CD4-positive, alpha-beta T cell treated with Interferon alpha-2 for 1 hour (primary cell): ENCODE measurements around the gene SAMD4B.
"Not testable (repeated sequence)": the region's sequence is repeated elsewhere in the genome, so short reads cannot be mapped to it uniquely, and the experiment has no call there.

Experiments
- DNase-seq, 2 donors: peaks; one replicate each; pipeline ENCODE4 v3.0.0-alpha.2; 2020 to 2022

Gene SAMD4B

DNA sequence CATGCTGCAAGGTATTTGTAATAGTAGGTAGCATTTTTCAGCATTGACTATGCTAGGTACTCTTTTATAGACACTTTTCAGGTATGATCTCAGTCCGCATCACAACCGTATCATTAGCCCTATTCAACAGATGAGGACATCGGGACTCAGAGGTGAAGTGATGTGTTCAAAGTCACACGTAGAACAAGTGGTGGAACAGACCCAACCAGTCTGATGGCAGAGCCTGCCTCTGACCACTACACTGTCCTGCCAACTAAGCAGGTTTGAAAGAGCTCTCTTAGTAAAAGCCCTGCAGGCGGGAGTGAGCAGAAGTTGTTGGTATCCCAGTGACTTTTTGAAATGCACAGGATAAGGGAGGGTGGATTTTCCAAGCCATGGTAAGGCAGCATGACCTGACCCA lies 28.5 kb downstream of the SAMD4B start:
- DNase-seq, result no peak

DNA sequence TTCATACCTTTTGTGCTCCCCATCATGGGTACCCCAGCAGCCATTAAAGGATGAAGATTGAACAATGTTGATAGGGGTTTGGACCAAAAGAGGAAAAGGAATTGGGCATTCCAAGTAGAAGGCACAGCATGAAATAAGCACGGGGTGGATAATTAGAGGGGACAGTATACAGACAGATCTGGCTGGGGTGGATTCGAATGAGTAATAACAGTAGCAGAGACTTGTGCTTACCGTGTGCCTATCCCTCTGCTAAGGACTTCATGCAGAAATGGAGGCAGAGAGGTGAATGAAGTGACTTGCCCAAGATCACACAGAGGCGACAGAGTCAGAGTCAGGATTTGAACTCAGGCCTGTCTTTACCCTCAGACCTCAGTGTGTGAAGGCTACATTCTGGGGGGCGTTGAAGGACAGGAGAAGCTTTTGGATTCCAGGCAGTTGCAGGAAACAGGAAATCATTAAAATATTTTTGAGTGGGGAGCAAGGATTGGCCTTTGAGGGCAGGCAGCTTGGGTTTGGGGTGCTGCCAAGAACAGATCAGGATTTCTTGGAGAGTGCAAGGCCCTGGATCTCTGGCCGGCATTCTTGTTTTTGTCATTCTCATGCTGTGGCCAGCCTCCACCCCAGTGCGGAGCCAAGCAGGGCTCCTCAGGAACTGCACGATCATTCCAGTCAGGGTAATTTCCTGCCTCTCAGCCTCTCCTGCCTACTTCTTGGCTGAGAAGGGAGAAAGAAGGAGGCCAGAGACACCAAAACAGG lies 30.0 kb downstream of the SAMD4B start:
- DNase-seq, result no peak

DNA sequence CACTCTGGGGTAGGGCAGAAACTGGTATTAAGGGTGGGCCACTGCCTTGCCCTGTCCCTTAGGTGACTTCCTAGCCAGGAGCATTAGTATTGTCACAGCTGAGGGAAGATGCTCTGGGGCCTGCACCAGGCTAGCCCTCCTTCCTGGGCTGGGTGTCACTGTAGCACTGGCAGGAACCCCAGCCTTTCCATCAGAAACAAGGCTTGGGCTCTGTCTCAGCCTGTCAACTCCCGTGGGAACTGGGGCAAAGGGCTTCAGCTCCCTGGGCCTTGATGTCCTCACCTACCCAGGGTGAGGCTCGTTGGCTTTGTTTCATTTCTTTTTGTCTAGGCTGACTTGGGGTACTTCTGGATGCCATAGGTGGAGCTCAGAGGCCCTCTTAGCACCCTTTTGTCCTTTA lies 30.7 kb downstream of the SAMD4B start:
- no peak for DNase-seq

DNA sequence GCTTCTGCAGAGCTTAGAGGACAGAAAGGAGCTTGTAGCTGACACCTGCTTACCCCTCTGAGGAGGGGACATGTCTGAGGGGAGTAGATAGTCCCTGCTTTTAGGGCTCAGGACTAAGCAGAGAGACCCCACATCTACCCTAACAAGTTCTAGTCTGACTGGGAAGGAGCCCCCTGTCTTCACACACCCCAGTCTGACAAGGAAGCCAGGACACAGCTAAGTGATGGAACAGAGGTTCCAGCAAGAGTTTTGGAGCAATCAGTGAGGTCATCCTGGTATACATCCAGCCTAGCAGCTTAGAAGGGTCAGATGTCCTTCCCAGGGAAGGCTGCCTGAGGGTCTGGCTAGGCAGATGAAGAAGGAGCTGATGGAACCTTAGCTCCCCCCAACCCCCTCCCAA lies 33.7 kb downstream of the SAMD4B start:
- DNase-seq, result no peak

DNA sequence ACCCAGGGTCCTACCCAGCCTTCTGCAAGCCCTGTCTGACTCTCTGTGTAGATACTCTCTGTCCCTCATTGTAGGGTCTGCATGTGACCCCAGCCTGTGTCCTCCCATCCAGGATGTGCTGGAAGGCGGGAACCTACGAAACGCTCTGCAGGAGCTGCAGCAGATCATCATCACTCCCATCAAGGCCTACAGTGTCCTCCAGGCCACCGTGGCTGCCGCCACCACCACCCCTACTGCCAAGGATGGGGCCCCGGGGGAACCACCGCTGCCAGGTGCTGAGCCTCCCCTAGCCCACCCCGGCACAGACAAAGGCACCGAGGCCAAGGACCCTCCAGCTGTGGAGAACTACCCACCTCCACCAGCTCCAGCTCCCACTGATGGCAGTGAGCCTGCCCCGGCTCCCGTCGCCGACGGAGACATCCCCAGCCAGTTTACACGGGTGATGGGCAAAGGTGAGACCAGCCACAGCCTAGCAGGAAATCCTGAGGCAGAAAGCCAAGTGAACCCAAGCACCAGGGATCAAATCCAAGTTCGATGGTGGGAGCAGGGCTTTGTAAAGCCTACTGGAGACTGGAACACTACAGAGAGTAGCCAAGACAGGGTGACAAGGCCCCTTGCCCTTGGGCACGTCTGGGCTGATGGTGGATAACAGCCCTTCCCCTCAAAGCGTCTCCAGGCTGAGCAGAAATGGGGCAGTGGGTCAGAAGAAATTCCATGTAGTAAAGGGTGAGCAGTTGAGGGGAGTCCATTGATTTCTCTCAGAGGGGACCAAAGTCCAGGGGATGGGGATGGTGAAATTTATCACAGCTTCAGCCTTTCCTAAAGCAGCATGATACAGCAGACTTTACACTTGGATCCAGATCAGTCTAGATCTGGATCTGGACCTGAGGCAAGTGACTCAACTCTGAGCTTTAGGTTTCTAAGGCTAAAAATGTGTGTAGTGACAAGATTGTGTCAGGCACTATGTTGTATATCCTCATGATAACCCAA lies 35.4 kb downstream of the SAMD4B start:
- DNase-seq, result no peak

DNA sequence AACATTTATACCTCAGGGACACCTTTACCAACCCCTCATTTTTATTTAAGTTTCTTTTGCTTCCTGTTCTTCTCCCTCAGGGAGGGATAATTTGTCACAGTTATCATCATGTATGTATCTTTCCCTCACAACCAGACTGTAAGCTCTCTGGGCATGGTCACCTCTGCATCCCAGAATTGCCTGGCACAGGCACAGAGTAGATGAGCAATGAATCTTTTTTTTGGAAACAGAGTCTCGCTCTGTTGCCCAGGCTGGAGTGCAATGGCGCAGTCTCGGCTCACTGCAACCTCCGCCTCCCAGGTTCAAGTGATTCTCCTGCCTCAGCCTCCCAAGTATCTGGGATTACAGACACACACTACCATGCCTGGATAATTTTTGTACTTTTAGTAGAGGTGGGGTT lies 37.1 kb downstream of the SAMD4B start:
- not testable (repeated sequence) for DNase-seq

DNA sequence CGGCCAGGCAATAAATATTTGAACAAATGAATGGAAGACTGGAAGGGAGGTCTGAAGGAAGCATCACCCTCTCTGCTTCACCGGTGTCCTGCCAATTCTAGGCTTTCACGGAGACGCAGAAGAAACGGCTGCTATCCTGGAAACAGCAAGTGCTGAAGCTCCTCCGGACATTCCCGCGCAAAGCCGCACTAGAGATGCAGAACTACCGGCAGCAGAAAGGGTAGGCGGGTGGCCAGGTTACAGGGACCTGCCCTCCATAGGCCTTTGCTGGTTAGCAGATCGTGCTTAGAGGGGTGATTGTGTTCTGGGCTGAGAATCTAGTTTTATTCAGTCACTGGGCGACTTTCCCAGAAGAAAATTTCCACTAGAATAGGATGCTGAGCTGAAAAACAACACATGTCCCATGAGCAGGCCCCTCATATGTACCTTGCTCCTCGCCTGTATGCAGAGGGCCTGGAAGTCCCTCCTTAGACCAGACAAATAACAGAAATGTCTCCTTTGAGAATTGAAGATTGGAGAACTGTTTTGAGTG lies 37.7 kb downstream of the SAMD4B start:
- no peak for DNase-seq

DNA sequence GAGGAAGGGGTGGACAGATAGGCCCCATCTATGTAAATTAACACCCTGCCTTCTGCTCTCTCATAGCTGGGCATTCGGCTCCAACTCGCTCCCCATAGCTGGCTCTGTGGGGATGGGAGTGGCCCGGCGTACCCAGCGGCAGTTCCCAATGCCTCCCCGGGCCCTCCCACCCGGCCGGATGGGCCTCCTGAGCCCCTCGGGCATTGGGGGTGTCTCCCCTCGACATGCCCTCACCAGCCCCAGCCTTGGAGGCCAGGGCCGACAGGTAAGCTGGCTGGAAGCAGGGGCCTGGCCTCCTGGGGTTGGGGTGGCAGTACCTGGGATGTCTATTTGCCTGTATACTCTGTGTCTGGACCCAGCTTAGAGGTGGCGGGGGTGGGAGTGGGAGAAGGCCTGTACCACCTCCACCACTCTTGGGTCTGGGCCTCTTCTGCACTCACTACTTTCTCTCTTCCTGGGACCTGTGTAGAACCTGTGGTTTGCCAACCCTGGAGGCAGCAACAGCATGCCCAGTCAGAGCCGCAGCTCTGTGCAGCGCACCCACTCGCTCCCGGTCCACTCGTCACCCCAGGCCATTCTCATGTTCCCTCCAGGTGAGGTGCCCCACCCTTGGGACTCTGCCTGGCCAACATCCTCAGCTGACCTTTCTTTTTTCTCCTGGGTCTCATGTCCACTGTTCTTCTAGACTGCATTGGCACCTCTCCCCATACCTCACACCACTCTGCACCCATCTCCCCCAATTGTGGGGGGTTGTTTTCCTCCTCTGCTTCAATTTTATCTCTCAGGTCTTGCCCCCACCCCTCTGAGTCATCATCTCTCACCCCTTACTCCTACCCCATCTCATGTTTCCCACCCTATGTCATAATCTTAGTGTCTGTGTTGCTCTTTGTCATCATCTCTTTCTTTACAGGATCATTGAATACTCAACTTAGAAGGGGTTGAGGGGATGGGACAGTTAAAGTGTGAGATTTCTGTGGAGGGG lies 38.6 kb downstream of the SAMD4B start:
- DNase-seq, result no peak

DNA sequence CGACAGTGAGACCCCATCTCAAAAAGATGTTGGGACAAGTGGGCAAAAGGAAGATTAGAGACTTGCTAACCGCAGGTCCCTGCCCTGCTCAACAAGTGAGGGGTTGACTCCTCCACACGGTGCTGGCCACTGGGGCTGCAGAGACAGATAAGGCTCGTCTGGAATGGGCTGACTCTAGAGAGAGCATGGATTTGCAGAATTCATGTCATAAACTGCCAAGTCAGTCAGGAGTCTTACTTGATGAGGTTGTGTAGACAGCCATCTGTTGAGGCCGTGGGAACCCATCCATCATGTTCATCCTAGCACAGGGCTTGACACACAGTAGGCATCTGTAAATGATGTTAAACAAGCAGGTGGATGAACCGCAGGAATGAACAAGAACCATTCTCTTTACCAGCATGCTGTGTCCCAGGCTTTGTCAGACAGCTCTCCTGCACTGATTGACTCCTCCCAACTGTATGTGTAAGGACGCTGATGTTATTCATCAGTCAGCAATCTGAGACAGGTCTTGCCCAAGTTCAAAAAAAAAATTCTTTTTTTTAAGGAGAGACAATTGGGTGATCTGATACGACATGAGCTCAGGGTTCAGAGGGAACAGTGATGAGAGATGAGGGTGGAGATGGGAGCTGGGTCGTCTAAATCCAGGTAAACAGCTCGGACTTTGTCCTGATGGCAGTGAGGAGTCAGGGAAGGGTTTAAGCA lies 39.8 kb downstream of the SAMD4B start:
- DNase-seq, result no peak

DNA sequence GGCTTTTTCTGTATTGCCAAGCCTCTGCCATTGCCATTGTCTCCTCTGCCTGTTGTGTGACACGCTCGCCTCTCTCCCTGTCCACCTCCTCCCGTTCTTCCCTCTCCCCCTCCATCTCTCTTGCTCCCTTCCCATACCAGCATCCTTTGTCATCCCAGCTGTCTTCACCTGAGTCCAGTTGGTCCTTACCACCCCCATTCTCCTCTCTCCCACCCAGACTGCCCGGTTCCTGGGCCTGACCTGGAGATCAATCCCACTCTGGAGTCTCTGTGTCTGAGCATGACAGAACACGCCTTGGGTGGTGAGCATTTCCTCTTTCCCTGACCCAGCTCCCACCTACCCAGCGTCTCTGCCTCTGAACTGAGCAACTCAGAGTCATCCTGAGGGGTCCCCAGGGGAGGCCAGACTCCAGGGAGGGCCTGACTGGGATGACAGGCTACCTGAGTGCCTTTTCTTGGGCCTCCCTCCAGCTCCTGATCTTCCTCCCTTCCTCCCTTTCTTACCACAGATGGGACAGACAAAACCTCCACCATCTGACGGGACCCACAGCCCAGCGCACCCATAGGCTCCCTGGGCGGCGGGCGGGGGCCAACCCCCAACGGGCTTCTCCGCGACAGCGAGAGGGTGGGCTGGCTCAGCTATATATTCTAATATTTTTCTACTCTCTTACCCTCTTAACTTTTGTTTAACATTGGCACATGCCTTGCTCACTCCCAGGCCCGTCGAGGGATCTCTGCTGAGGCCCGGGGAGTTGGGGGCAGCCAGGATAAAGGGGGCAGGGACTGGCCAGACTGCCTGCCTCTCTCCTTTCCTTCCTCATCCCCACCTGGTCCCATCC lies 41.0 kb downstream of the SAMD4B start:
- no peak for DNase-seq

DNA sequence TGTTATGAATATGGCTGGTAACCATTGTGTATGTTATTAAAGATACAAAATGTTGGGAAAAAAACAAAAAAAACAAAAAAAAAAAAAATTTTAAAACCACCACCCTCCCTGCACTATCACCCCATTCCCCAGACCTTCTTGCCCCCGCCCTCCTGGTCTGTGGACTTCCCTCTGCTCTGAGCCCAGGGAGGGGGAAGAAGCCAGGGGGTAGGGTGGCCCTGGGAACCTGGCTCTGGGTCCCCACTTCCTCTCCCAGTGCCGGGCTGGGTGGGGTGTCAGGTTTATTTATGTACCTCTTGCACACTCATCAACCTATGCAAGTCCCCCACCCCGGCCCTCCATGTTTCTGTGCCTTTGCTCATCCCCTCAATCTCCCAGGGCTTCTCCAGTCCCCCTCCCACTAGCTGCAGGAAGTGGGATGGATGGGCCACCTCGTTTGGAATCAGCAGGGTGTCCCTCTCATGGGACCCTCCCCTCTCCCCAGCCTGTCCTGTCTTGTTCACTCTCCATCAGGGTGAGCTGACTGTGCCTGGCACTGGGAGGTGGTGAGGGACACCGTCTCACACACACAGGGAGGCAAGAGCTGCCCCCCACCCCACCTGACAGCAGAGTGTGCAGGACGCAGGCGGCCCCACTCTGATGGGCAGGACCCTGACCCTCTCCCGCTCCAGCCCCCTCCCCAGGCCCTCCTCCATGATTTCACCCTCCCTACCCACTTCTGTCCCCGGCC lies 42.8 kb downstream of the SAMD4B start:
- no peak for DNase-seq

DNA sequence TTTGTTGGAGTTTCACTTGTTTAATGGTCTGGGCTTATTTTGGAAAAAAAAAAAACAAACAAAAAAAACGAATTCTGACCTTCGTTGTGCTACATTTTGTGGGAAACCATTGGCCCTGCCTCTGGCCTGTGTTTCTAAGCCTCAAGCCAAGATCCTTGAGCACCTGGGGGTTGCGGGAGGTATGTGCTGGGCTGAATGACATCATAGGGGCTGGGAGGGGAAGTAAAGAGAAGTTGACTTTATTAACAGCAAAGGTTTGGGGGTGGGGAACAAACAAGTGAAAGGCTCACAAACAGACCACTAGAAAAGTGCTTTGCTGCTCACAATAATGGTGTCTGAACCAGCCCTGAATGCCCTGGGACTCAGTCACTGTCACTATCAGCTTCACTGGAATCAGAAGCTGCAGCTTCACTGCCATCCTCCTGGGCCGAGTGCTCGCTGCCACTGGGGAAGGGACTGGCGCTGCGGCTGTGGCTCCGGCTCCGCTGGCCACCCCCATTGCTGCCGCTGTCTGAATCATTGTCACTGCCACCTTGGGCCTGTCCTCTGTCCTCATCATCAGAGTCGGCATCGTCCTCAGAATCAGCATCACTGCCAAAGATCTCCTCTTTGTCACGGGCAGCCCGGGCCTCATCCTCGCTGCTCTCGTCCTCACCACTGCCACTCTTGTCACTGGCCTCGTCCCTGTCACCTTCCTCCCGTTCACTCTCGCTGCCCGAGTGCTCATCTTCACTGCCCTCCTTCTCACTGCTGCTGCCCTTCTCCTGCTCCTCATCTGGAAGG lies 43.6 kb downstream of the SAMD4B start:
- DNase-seq, result no peak

DNA sequence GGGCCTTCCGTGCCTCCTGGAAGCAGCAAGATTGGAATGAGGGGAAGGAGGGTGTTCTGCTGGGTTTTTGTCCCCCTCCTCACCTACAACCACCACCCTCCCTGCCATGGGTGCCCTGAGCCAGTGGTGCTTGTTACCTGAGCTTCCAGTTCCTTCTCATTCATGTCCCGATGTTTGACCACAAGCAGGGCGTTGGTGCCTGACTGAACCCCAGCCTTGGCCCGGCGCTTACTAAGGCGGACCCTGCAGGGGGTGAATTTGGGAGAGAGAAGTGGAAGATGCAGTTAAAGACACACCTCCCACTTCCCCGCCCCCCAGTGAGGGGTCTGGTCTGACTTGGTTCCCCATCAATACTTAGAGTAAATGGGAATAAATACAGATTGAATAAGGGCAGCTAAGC lies 44.3 kb downstream of the SAMD4B start:
- no peak for DNase-seq

DNA sequence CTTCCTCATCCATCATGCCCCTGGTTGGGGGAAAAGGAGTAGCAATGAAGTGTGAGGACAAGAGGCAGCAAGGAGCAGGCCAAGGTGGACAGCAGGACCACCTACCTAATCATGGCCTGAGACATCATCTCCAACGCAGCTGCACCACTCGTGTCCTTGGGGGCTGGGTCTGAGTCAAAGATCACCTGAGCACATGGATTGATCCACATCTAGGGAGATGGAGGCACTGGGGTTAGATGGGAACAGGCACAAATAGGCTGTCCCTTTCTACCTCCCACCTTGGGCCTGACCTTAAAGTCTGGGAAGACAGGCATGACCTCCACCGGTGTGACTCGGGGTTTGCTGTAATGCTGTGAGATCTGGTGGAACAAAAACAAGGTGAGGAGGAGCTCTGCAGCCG lies 46.4 kb downstream of the SAMD4B start:
- no peak for DNase-seq

DNA sequence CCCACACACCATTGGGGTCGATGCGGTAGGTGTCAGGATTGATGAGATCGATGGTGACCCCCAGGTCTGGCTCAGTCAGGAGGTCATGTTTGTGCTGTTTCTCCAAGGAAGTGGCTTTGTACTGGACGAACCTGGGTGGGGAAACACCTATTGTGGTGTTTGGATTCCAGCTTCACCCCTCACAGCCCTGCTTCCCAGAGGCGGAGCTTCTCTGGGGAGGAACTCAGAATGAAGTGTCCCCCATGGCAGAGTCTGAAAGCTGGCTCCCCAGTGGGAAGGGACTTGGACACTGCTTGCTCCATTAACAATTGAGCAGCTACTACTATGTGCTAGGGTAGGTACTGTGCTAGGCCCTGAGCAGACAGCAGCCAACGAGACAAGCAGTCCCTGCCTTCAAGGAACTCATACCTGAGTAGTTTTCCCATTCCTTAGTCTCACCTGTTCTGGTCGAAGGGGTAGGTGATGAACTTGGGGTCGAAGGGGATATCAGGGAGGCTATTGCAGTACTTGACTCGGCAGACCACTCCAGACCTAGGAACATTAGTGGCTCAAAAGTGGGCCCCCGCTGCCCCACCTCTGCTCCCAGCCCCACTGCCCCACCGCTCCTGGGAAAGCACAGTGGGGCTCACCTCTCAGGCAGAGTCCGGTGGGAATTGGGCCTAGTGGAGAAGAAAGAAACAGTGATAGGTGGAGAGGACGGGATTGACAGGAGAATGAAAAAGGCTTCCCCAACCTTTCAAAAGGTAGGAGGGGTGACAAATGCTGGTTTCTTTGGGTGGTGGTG lies 47.6 kb downstream of the SAMD4B start:
- no peak for DNase-seq

DNA sequence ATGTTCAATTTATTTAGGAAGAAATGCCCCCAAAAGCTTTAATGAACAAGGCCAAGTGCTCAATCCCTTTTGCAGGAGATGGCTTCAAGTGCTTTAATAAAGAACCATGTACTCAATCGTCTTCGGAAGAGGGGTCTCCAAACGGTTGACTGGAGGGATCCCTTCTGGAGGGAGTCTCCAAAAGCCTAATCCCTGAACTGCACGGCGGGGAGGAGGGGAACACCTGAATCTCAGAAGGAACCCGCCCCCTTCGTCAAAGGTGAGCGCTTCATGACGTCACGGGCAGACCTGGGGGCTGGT lies 48.2 kb downstream of the SAMD4B start:
- DNase-seq, result peak; percentile 88 to 90

DNA sequence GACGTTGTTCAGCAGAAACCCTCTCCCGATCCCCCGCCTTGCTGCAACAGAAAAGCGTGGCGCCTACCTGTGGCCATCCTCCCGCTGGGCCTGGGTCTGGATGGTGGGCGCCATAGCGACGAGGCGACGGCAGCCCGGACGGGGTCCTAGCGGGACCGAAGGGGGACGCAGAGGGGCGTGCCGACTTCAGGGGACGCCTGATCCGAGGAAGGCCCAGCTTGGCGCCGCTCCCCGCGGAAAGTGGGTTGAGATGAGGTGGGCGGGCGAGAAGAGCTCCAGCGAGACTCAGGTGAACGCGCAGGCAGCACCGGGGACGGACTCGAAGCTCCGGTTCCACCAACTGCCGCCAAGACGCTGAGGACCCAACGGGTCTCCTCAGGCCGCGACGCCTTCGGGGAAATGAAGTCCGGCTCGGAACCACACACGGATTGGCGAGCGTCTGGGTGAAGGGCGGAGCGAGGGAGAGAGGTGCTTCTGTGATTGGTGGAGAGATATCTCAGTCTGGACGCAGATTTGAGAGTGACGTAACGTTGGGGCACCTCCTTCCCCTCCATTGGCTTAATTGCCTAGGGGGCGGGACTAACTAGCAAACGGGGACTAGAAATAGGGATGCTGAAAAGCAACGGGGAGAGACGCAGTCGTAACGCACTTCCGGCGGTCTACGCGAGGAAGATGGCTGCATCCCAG lies 48.7 kb downstream of the SAMD4B start, which contains the start of the genes MED29 and PAF1:
TSS of gene MED29 (plus strand) at position 628 of the 687 bp plus-strand sequence. CDS start at position 673, 45 bp downstream.
TSS of gene PAF1 (minus strand) at position 356 of the 687 bp plus-strand sequence. CDS start at position 114, 242 bp downstream.
- peak; percentile 99 for DNase-seq
